Ascending aorta (tissue), 2 donors: Measurements from ENCODE around the gene SMIM31. TPM values are rescaled to one million over a fixed set of nuclear protein-coding genes. Genes with fewer than 3 reads are reported as not detected.

ENCODE experiments used
- DNase-seq, 2 donors: peaks; one replicate each; pipeline ENCODE4 v3.0.0-alpha.2; 2019; ENCODE audit warnings: low spot score in 2 of 2
- H3K27ac ChIP-seq, 2 donors: fragments of 200-600 bp; sonication (generic); one replicate each; pipeline ENCODE4 v1.5.1; 2016 to 2017; ENCODE audit warnings: mild to moderate bottlenecking in 1 of 2
- H3K27me3 ChIP-seq: fragments of 200-600 bp; sonication (generic); one replicate; pipeline ENCODE4 v1.5.1; 2017
- H3K36me3 ChIP-seq, 2 donors: fragments of 200-600 bp; sonication (generic); one replicate each; pipeline ENCODE4 v1.5.1; 2016
- H3K4me1 ChIP-seq, 2 donors: fragments of 200-600 bp; sonication (generic); one replicate each; pipeline ENCODE4 v1.5.1; 2016 to 2017; ENCODE audit warnings: mild to moderate bottlenecking in 1 of 2
- H3K4me3 ChIP-seq, 2 donors: fragments of 200-600 bp; sonication (generic); one replicate each; pipeline ENCODE4 v1.5.1; 2016 to 2017; ENCODE audit warnings: mild to moderate bottlenecking in 1 of 2
- H3K9me3 ChIP-seq, 2 donors: fragments of 200-600 bp; sonication (generic); one replicate each; pipeline ENCODE4 v1.5.1; 2016
- intact Hi-C: fragments of 100-400 bp; cut with DNase I; formaldehyde crosslinking; loops from one replicate; pipeline ENCODE4 v1.15.1; 2023
- total RNA-seq: library from RNA; depleted of rRNA; stranded (reverse); fragments of >200 nt; gene quantifications from one replicate; pipeline ENCODE4 v1.1.0, GENCODE V29; 2016
- TF ChIP-seq, protein P1 (sequence below), 3 experiments: fragments of 200-600 bp in 2 of 3; fragments of 450-650 bp in 1 of 3; sonication (generic) in 2 of 3; IDR thresholded peaks; one replicate each; pipeline ENCODE4 v1.5.1; 2016 to 2019; ENCODE audit warnings: antibody characterized with exemption in 3 of 3, mild to moderate bottlenecking in 1 of 3, moderate library complexity in 1 of 3

SMIM31 gene
- total RNA-seq, 1 donor from 2014 or later: not detected

DNA sequence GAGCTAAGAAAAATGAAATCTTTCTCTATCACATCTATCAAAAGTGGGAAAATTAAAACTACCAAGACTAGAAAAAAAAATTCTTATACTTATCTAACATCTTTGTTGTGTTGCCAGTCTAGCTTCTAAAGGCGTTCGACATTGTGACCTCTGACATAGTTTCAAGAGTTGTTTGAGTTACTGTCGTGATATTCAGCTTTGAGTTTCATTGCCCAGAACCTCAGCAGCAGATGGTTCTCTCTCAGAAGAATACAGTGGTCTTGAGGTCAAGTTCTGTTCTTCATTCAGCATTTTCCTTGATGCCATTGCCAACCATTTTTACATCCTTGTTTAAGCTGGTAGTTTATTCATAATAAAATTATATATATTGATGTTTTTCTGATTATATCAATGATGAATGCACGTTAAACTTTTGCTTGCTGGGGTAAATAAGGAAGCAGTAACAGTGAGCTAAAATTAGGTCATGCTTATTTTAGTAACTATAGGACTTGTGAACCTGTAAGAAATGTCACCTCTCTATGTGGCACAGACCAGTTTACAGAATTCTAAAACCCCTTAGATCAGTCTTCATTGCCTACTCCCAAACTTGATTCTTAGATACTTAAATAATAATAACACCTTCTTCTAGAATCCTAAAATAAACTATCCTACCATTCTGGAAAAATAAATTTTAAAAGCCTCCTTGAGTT is 23.1 kb upstream of the SMIM31 start:
- TF ChIP-seq, protein P1, sequence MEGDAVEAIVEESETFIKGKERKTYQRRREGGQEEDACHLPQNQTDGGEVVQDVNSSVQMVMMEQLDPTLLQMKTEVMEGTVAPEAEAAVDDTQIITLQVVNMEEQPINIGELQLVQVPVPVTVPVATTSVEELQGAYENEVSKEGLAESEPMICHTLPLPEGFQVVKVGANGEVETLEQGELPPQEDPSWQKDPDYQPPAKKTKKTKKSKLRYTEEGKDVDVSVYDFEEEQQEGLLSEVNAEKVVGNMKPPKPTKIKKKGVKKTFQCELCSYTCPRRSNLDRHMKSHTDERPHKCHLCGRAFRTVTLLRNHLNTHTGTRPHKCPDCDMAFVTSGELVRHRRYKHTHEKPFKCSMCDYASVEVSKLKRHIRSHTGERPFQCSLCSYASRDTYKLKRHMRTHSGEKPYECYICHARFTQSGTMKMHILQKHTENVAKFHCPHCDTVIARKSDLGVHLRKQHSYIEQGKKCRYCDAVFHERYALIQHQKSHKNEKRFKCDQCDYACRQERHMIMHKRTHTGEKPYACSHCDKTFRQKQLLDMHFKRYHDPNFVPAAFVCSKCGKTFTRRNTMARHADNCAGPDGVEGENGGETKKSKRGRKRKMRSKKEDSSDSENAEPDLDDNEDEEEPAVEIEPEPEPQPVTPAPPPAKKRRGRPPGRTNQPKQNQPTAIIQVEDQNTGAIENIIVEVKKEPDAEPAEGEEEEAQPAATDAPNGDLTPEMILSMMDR (IDR thresholded peaks at IDR 0.05): no peak
- no peaks in the 10 kb centered on the region for H3K4me1 ChIP-seq
- no peaks in the 10 kb centered on the region for H3K9me3 ChIP-seq
- H3K27ac ChIP-seq: no peak overlapping the region
- no peaks in the 10 kb centered on the region for H3K36me3 ChIP-seq
- intact Hi-C loops: loop anchor here (5.0 kb wide), 1 partner anchor 1174 kb away; no protein-coding TSS in a partner anchor
- DNase-seq: no peak
- H3K27me3 ChIP-seq: no peaks in the 10 kb centered on the region
- H3K4me3 ChIP-seq: no peak overlapping the region

DNA sequence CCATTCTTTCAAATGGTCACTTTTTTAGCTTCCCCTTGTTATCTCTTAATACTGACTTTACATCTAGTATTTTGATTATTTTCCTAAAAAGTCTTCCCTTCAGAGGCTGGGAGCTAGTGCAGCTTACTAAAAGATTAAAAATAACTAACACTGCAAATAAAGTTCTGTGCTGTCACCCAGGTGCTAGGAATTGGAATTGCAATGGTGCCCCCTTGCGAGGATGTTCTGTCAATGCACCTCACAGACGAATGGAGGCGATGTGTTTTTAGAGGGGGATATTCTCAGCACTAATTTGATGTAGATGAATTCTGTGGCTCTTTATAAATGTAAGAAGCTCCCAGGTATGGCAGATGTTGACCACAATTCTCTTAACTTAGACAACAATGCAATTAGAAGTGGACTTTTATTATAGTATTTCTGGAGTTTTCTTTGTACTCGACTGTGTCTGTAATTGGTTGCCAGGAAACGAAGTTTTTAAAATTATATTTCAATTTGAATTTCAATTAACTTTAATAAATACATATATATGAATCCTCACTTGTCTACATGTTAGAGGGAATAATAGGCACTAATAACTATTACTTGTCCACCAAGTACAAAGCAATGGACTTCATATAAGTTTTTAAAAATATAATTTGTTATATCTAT is 22.0 kb upstream of the SMIM31 start:
- Histone ChIP-seq H3K4me1 (no peaks in the 10 kb centered on the region), H3K4me3 (no peak overlapping the region), H3K27ac (no peak overlapping the region), H3K9me3 (no peaks in the 10 kb centered on the region), H3K27me3 (no peaks in the 10 kb centered on the region), H3K36me3 (no peaks in the 10 kb centered on the region)
- no peak for DNase-seq
- intact Hi-C loops: loop anchor here (5.0 kb wide), 1 partner anchor 1175 kb away; no protein-coding TSS in a partner anchor
- TF ChIP-seq, protein P1 (IDR thresholded peaks at IDR 0.05): peak; percentile 21 to 70 (median 60)

DNA sequence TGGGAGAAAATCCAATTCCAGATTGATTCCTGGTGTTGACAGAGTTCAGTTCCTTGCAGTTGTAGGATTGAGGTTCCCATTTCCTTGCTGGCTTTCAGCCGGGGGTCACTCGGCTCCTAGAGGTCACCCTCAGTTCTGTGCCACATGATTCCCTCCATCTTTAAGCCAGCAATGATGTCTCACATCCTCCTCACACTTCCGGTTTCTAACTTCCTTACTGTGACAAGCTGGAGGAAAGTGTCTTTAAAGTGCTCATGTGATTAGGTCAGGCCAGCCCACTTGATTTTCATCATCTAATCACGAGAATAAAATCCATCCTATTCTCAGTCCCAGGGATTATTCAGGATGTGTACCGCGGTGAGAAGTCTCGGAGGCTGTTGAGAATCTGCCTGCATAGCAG is 19.4 kb upstream of the SMIM31 start:
- Histone ChIP-seq H3K27me3 (no peaks in the 10 kb centered on the region), H3K9me3 (no peaks in the 10 kb centered on the region), H3K27ac (no peak overlapping the region), H3K4me3 (no peak overlapping the region), H3K36me3 (no peaks in the 10 kb centered on the region), H3K4me1 (no peaks in the 10 kb centered on the region)
- TF ChIP-seq, protein P1 (IDR thresholded peaks at IDR 0.05): no peak
- intact Hi-C loops: loop anchor here (5.0 kb wide), 1 partner anchor 1177 kb away; no protein-coding TSS in a partner anchor
- no peak for DNase-seq

DNA sequence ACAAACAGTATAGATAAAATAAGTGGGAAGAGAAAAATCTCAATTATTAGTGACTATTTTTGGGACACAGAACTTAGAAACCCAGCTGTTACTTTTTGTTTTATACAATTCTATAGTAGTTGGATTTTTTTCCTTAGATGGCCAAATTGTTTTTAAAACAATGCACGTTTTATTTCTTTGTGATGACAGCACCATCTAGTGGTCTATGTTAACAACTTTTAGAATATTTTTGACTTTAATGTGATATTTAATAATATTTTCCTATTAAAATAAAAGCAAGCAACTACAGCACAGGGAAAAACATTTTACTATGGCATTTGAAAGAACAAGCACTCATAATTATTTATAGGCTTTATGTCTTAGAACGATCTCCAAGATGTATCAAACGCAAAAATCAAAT is 5.6 kb upstream of the SMIM31 start:
- intact Hi-C loops: no loop called here
- H3K4me1 ChIP-seq: no peaks in the 10 kb centered on the region
- DNase-seq: no peak
- no peaks in the 10 kb centered on the region for H3K36me3 ChIP-seq
- no peak overlapping the region for H3K27ac ChIP-seq
- H3K9me3 ChIP-seq: no peaks in the 10 kb centered on the region
- H3K4me3 ChIP-seq: no peak overlapping the region
- TF ChIP-seq, protein P1 (IDR thresholded peaks at IDR 0.05): peak in 2 of 3 experiments; percentile 22 to 36
- no peaks in the 10 kb centered on the region for H3K27me3 ChIP-seq

DNA sequence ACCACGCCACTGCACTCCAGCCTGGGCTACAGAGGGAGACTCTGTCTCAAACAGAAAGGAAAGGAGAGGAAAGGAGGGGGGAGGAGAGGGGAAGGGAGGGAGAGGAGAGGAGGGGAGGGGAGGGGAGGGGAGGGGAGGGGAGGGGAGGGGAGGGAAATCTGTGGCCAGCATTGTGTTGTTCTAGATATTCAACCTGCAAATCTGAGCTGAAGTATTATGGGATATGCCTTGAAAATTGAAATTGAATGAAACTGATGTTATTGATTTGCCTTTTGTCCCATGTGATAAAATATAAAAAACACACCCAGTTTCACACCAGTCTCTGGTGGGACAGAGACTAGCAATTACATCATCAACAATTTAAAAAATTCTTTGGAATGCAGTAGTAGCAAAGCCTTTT is 1.5 kb downstream of the SMIM31 start:
- no peaks in the 10 kb centered on the region for H3K4me1 ChIP-seq
- intact Hi-C loops: no loop called here
- no peaks in the 10 kb centered on the region for H3K36me3 ChIP-seq
- no peak overlapping the region for H3K27ac ChIP-seq
- no peak for DNase-seq
- no peaks in the 10 kb centered on the region for H3K9me3 ChIP-seq
- no peaks in the 10 kb centered on the region for H3K27me3 ChIP-seq
- TF ChIP-seq, protein P1 (IDR thresholded peaks at IDR 0.05): no peak
- H3K4me3 ChIP-seq: no peak overlapping the region
